Tibial nerve (tissue), 4 donors: ENCODE results near the gene TYSND1. TPM values are rescaled to one million over a fixed set of nuclear protein-coding genes. Genes with fewer than 3 reads are reported as not detected.

Source experiments
- DNase-seq, 2 donors: peaks; one replicate each; pipeline ENCODE4 v3.0.0-alpha.2; 2019; ENCODE audit warnings: low spot score in 2 of 2
- H3K27ac ChIP-seq, 4 donors: fragments of 200-600 bp; sonication (generic) in 3 of 4; one replicate each; pipeline ENCODE4 v1.5.1; 2017 to 2019; ENCODE audit warnings: mild to moderate bottlenecking in 1 of 4
- H3K27me3 ChIP-seq, 2 donors: fragments of 200-600 bp; sonication (generic) in 1 of 2; one replicate each; pipeline versions ENCODE4 v1.5.1 to v1.6.0; 2017 to 2019
- H3K36me3 ChIP-seq, 3 donors: fragments of 200-600 bp; sonication (generic); one replicate each; pipeline ENCODE4 v1.5.1; 2018 to 2019
- H3K4me1 ChIP-seq, 4 donors: fragments of 200-600 bp; sonication (generic) in 3 of 4; one replicate each; pipeline ENCODE4 v1.5.1; 2017 to 2019
- H3K4me3 ChIP-seq, 4 donors: fragments of 200-600 bp; sonication (generic) in 3 of 4; one replicate each; pipeline ENCODE4 v1.5.1; 2017 to 2019; ENCODE audit warnings: mild to moderate bottlenecking in 1 of 4, moderate library complexity in 1 of 4
- H3K9me3 ChIP-seq, 4 donors: fragments of 200-600 bp; sonication (generic) in 3 of 4; one replicate each; pipeline ENCODE4 v1.5.1; 2017 to 2019
- CTCF ChIP-seq, 5 experiments: fragments of 200-600 bp in 3 of 5; fragments of 450-650 bp in 2 of 5; sonication (generic) in 3 of 5; IDR thresholded peaks; one replicate each; pipeline ENCODE4 v1.5.1; 2016 to 2019; ENCODE audit warnings: antibody characterized with exemption in 5 of 5, mild to moderate bottlenecking in 3 of 5, moderate library complexity in 2 of 5
- EP300 ChIP-seq, 2 donors: sonication (generic); formaldehyde crosslinking; IDR thresholded peaks; one replicate each; pipeline ENCODE4 v1.6.1; 2017; ENCODE audit warnings: antibody characterized with exemption in 2 of 2, mild to moderate bottlenecking in 1 of 2
- POLR2A ChIP-seq, 2 donors: fragments of 450-650 bp; IDR thresholded peaks; one replicate each; pipeline ENCODE4 v1.6.1; 2017; ENCODE audit warnings: antibody characterized with exemption in 2 of 2, mild to moderate bottlenecking in 2 of 2, moderate library complexity in 2 of 2
- WGBS, 2 donors: methylation state at CpG; one replicate each; pipeline ENCODE4 v1.1.5; 2018; 5-methylcytosine and 5-hydroxymethylcytosine counted together
- total RNA-seq, 4 donors: library from RNA; depleted of rRNA; stranded (reverse); fragments of >200 nt; gene quantifications; one replicate each; pipeline ENCODE4 v1.1.0, GENCODE V29; 2016

The TYSND1 gene
- total RNA-seq, 4 donors from 2014 or later, result 15.3 to 26.1 (median 19.1) TPM

GRCh38 chr10:70158113-70158512 lies 11.6 kb upstream of the TYSND1 start:
- WGBS, 2 donors, result 41 to 53% methylated on average over 2 of the region's 2 CpGs
- no peak for TF ChIP-seq CTCF (IDR thresholded peaks at IDR 0.05)
- no peak for TF ChIP-seq EP300 (IDR thresholded peaks at IDR 0.05)
- TF ChIP-seq POLR2A (IDR thresholded peaks at IDR 0.05), result no peak
- Histone ChIP-seq H3K4me1 (peaks cover 0 to 31% (median 4%) of the 10 kb centered on the region in 4 donors), H3K27me3 (no peaks in the 10 kb centered on the region), H3K36me3 (peaks cover 3 to 71% (median 13%) of the 10 kb centered on the region in 3 donors), H3K4me3 (no peak overlapping the region), H3K27ac (no peak overlapping the region), H3K9me3 (no peaks in the 10 kb centered on the region)
- no peak for DNase-seq

- H3K36me3 ChIP-seq, result peaks cover 3 to 83% (median 20%) of the 10 kb centered on the region in 3 donors
Measured at GRCh38 chr10:70155255-70155838, 8.8 kb upstream of the TYSND1 start.

GRCh38 chr10:70148516-70148915 lies 2.0 kb upstream of the TYSND1 start:
- DNase-seq, result no peak
- H3K4me1 ChIP-seq, result peaks cover 0 to 35% (median 11%) of the 10 kb centered on the region in 4 donors
- H3K4me3 ChIP-seq, result no peak overlapping the region
- H3K36me3 ChIP-seq, result peaks cover 0 to 47% (median 10%) of the 10 kb centered on the region in 3 donors
- no peaks in the 10 kb centered on the region for H3K27me3 ChIP-seq
- no peaks in the 10 kb centered on the region for H3K9me3 ChIP-seq
- H3K27ac ChIP-seq, result no peak overlapping the region
- 87% methylated on average over 5 of the region's 5 CpGs for WGBS, 2 donors
- no peak for TF ChIP-seq EP300 (IDR thresholded peaks at IDR 0.05)
- TF ChIP-seq CTCF (IDR thresholded peaks at IDR 0.05), result no peak
- TF ChIP-seq POLR2A (IDR thresholded peaks at IDR 0.05), result no peak

More at GRCh38 chr10:70155255-70155838, 8.8 kb upstream of the TYSND1 start:
- Histone ChIP-seq H3K27me3 (no peaks in the 10 kb centered on the region), H3K4me1 (peaks cover 0 to 5% (median 0%) of the 10 kb centered on the region in 4 donors), H3K4me3 (no peak overlapping the region), H3K9me3 (no peaks in the 10 kb centered on the region), H3K27ac (no peak overlapping the region)
- no peak for TF ChIP-seq POLR2A (IDR thresholded peaks at IDR 0.05)
- no peak for TF ChIP-seq EP300 (IDR thresholded peaks at IDR 0.05)
- no peak for TF ChIP-seq CTCF (IDR thresholded peaks at IDR 0.05)
- DNase-seq, result no peak
- 64% methylated on average over 3 of the region's 3 CpGs for WGBS, 2 donors

GRCh38 chr10:70147259-70147625 lies 742 bp upstream of the TYSND1 start:
- Histone ChIP-seq H3K27me3 (no peaks in the 10 kb centered on the region), H3K27ac (peak overlapping the region; percentile 70 to 97 (median 90)), H3K36me3 (peaks cover 0 to 42% (median 9%) of the 10 kb centered on the region in 3 donors), H3K4me1 (peaks cover 0 to 38% (median 11%) of the 10 kb centered on the region in 4 donors), H3K4me3 (peak overlapping the region in 1 of 4 donors; percentile 95), H3K9me3 (no peaks in the 10 kb centered on the region)
- WGBS, 2 donors, result 19 to 21% methylated on average over 2 of the region's 2 CpGs
- no peak for DNase-seq
- no peak for TF ChIP-seq EP300 (IDR thresholded peaks at IDR 0.05)
- TF ChIP-seq POLR2A (IDR thresholded peaks at IDR 0.05), result no peak
- no peak for TF ChIP-seq CTCF (IDR thresholded peaks at IDR 0.05)

GRCh38 chr10:70145666-70146488 lies 623 bp downstream of the TYSND1 start:
- 1% methylated on average over 31 to 48 of the region's 98 CpGs for WGBS, 2 donors
- peaks cover 0 to 34% (median 2%) of the 10 kb centered on the region in 3 donors for H3K36me3 ChIP-seq
- H3K27me3 ChIP-seq, result no peaks in the 10 kb centered on the region
- H3K4me3 ChIP-seq, result peak overlapping the region; percentile 54 to 95 (median 89)
- DNase-seq, result peak in 1 of 2 donors; percentile 38
- TF ChIP-seq CTCF (IDR thresholded peaks at IDR 0.05), result peak; percentile 46 to 78 (median 58)
- TF ChIP-seq EP300 (IDR thresholded peaks at IDR 0.05), result no peak
- H3K9me3 ChIP-seq, result no peaks in the 10 kb centered on the region
- H3K27ac ChIP-seq, result peak overlapping the region; percentile 70 to 97 (median 90)
- peaks cover 0 to 38% (median 11%) of the 10 kb centered on the region in 4 donors for H3K4me1 ChIP-seq
